ENCODE results near the gene BABAM2.

BABAM2 gene

GRCh38 chr2:28366496-28367282, 476.2 kb downstream of the BABAM2 start:
- Histone ChIP-seq H3K36me3 (ENCODE audit: control insufficient read depth in 2 of 2, insufficient read depth in 1 of 2, low read length in 2 of 2) (no peaks in the 10 kb centered on the region), H3K4me1 (ENCODE audit: control insufficient read depth, insufficient read depth, low read length) (no peaks in the 10 kb centered on the region), H3K27ac (ENCODE audit: extremely low read depth, low read depth, low read length) (no peak overlapping the region), H3K9me3 (ENCODE audit: control insufficient read depth, insufficient read depth, low read depth, low read length) (no peaks in the 10 kb centered on the region), H3K4me3 (ENCODE audit: low read depth, low read length) (no peak overlapping the region)
- ChIA-PET POLR2A (interaction anchor here (0.6 to 1.6 kb wide), 2 partner anchors 9 to 26 kb away, joined by 3 to 4 read pairs; partner anchors contain the start of gene FOSL2), CTCF (interaction anchor here (1.2 kb wide), 1 partner anchor 30 kb away, joined by 3 read pairs; no protein-coding TSS in a partner anchor)
- TF ChIP-seq GLIS2 (tag by site-specific recombination; IDR thresholded peaks at IDR 0.05) (no peak), ZNF558 (tag by site-specific recombination; IDR thresholded peaks at IDR 0.05) (no peak), ZNF658 (tag by site-specific recombination; IDR thresholded peaks at IDR 0.05) (no peak), ZNF621 (tag by site-specific recombination; IDR thresholded peaks at IDR 0.05) (no peak), REST (tag by site-specific recombination; IDR thresholded peaks at IDR 0.05) (peak; percentile 53; the same call in 1 of the 2 replicates), ZFP41 (tag by site-specific recombination; IDR thresholded peaks at IDR 0.05; ENCODE audit: borderline replicate concordance) (no peak), PRDM4 (tag by site-specific recombination; IDR thresholded peaks at IDR 0.05) (no peak)
- TF ChIP-seq, protein P1, sequence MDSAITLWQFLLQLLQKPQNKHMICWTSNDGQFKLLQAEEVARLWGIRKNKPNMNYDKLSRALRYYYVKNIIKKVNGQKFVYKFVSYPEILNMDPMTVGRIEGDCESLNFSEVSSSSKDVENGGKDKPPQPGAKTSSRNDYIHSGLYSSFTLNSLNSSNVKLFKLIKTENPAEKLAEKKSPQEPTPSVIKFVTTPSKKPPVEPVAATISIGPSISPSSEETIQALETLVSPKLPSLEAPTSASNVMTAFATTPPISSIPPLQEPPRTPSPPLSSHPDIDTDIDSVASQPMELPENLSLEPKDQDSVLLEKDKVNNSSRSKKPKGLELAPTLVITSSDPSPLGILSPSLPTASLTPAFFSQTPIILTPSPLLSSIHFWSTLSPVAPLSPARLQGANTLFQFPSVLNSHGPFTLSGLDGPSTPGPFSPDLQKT (IDR thresholded peaks at IDR 0.05; ENCODE audit: borderline replicate concordance, low read depth, low read length), result no peak
- TF ChIP-seq, protein P2, sequence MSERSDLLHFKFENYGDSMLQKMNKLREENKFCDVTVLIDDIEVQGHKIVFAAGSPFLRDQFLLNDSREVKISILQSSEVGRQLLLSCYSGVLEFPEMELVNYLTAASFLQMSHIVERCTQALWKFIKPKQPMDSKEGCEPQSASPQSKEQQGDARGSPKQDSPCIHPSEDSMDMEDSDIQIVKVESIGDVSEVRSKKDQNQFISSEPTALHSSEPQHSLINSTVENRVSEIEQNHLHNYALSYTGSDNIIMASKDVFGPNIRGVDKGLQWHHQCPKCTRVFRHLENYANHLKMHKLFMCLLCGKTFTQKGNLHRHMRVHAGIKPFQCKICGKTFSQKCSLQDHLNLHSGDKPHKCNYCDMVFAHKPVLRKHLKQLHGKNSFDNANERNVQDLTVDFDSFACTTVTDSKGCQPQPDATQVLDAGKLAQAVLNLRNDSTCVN (tag by site-specific recombination; optimal IDR thresholded peaks at IDR 0.05), result no peak
- TF ChIP-seq, protein P3, sequence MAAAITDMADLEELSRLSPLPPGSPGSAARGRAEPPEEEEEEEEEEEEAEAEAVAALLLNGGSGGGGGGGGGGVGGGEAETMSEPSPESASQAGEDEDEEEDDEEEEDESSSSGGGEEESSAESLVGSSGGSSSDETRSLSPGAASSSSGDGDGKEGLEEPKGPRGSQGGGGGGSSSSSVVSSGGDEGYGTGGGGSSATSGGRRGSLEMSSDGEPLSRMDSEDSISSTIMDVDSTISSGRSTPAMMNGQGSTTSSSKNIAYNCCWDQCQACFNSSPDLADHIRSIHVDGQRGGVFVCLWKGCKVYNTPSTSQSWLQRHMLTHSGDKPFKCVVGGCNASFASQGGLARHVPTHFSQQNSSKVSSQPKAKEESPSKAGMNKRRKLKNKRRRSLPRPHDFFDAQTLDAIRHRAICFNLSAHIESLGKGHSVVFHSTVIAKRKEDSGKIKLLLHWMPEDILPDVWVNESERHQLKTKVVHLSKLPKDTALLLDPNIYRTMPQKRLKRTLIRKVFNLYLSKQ (tag by site-specific recombination; IDR thresholded peaks at IDR 0.05; ENCODE audit: borderline replicate concordance), result no peak
- TF ChIP-seq, protein P4, sequence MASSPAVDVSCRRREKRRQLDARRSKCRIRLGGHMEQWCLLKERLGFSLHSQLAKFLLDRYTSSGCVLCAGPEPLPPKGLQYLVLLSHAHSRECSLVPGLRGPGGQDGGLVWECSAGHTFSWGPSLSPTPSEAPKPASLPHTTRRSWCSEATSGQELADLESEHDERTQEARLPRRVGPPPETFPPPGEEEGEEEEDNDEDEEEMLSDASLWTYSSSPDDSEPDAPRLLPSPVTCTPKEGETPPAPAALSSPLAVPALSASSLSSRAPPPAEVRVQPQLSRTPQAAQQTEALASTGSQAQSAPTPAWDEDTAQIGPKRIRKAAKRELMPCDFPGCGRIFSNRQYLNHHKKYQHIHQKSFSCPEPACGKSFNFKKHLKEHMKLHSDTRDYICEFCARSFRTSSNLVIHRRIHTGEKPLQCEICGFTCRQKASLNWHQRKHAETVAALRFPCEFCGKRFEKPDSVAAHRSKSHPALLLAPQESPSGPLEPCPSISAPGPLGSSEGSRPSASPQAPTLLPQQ (tag by site-specific recombination; IDR thresholded peaks at IDR 0.05), result peak; percentile 77
